Measurements from ENCODE around the gene NCF1.
"Not testable (repeated sequence)": the region's sequence is repeated elsewhere in the genome, so short reads cannot be mapped to it uniquely, and the experiment has no call there.

The NCF1 gene

GRCh38 chr7:74788369-74789150, 14.7 kb downstream of the NCF1 start:
- DNase-seq = peak; percentile 5

GRCh38 chr7:74789200-74789736, 15.5 kb downstream of the NCF1 start:
- DNase-seq = not testable (repeated sequence)

- not testable (repeated sequence) for DNase-seq
Observed at GRCh38 chr7:74797848-74798622, 24.2 kb downstream of the NCF1 start.

- DNase-seq = not testable (repeated sequence)
Observed at GRCh38 chr7:74798644-74799043, 24.8 kb downstream of the NCF1 start.

GRCh38 chr7:74815882-74816281, 42.1 kb downstream of the NCF1 start:
- not testable (repeated sequence) for DNase-seq

- not testable (repeated sequence) for DNase-seq
Observed at GRCh38 chr7:74820146-74820805, 46.5 kb downstream of the NCF1 start.

- not testable (repeated sequence) for DNase-seq
Observed at GRCh38 chr7:74821259-74821658, 47.4 kb downstream of the NCF1 start.

- not testable (repeated sequence) for DNase-seq
Observed at GRCh38 chr7:74829959-74830358, 56.1 kb downstream of the NCF1 start.

GRCh38 chr7:74830411-74830810, 56.6 kb downstream of the NCF1 start:
- not testable (repeated sequence) for DNase-seq
